ENCODE measurements around the gene CYP11A1.

Gene CYP11A1

GRCh38 chr15:74320352-74321247, 46.8 kb downstream of the CYP11A1 start:
- peak; percentile 65 for DNase-seq (ENCODE audit: low spot score)

- peak; percentile 83 for DNase-seq (ENCODE audit: low spot score)
Observed at GRCh38 chr15:74319596-74320351, 47.7 kb downstream of the CYP11A1 start.

- DNase-seq (ENCODE audit: low spot score), result no peak
Observed at GRCh38 chr15:74319138-74319460, 48.3 kb downstream of the CYP11A1 start.

GRCh38 chr15:74318376-74319137, 48.9 kb downstream of the CYP11A1 start:
- DNase-seq (ENCODE audit: low spot score), result no peak

- DNase-seq (ENCODE audit: low spot score), result no peak
Observed at GRCh38 chr15:74317820-74318375, 49.5 kb downstream of the CYP11A1 start.

GRCh38 chr15:74316141-74316540, 51.3 kb downstream of the CYP11A1 start:
- no peak for DNase-seq (ENCODE audit: low spot score)

GRCh38 chr15:74315626-74316025, 51.8 kb downstream of the CYP11A1 start:
- no peak for DNase-seq (ENCODE audit: low spot score)

GRCh38 chr15:74314795-74315438, 52.5 kb downstream of the CYP11A1 start:
- DNase-seq (ENCODE audit: low spot score), result no peak

GRCh38 chr15:74313889-74314288, 53.6 kb downstream of the CYP11A1 start:
- no peak for DNase-seq (ENCODE audit: low spot score)

- no peak for DNase-seq (ENCODE audit: low spot score)
Observed at GRCh38 chr15:74312445-74313007, 54.9 kb downstream of the CYP11A1 start.

GRCh38 chr15:74311734-74312444, 55.6 kb downstream of the CYP11A1 start:
- peak; percentile 65 for DNase-seq (ENCODE audit: low spot score)

- peak; percentile 77 for DNase-seq (ENCODE audit: low spot score)
Observed at GRCh38 chr15:74307827-74308811, 59.3 kb downstream of the CYP11A1 start.

GRCh38 chr15:74306781-74307217, 60.6 kb downstream of the CYP11A1 start:
- no peak for DNase-seq (ENCODE audit: low spot score)

- no peak for DNase-seq (ENCODE audit: low spot score)
Observed at GRCh38 chr15:74305687-74306086, 61.8 kb downstream of the CYP11A1 start.

- DNase-seq (ENCODE audit: low spot score), result no peak
Observed at GRCh38 chr15:74304431-74304830, 63.0 kb downstream of the CYP11A1 start.

GRCh38 chr15:74303741-74304309, 63.6 kb downstream of the CYP11A1 start:
- DNase-seq (ENCODE audit: low spot score), result no peak

GRCh38 chr15:74302821-74303359, 64.6 kb downstream of the CYP11A1 start:
- peak; percentile 84 for DNase-seq (ENCODE audit: low spot score)

- DNase-seq (ENCODE audit: low spot score), result no peak
Observed at GRCh38 chr15:74301583-74302361, 65.7 kb downstream of the CYP11A1 start.
